HL-60/S4 treated with retinoic acid at 250 ng/mL for 4 days and 3 days (cell line): ENCODE measurements around the gene FXYD7.
"Not testable (repeated sequence)": the region's sequence is repeated elsewhere in the genome, so short reads cannot be mapped to it uniquely, and the experiment has no call there.

Experiments used
- in situ Hi-C: fragments of 300-500 bp; cut with MboI; formaldehyde crosslinking; loops from 2 replicates; pipeline ENCODE4 v1.7.0; 2022; ENCODE audit warnings: low sequenced_read_pairs

The FXYD7 gene

DNA sequence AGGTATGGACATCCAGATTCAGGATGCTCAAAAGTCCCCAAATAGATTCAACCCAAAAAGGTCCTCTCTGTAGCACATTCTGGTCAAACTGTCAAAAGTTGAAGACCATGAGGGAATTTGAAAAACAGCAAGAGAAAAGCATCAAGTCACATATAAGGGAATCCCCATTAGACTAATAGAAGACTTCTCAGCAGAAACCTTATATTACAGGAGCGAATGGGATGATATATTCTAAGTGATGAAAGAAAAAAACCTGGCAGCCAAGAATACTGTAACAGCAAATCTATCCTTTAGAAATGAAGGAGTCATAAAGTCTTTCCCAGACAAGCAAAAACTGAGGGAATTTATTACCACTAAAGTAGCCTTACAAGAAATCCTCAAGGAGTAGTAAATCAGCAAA, 41.2 kb downstream of the FXYD7 start:
- in situ Hi-C loops, result no loop called here

DNA sequence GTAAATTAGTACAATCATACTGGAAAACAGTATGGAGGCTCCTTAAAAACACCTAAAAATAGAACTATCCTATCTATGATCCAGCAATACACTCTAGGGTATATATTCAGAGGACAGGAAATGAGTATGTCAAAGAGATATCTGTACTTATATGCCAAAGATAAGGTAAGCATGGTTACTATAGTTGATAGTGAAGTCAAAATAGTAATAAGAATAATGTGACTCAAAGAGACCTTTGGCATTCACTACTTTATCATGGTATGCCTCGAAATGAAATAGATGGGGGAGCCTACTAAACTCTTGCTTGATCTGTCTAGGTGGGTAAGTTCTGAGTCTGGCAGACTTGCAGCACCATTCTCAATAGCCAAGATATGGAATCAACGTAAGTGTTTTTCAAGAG, 41.8 kb downstream of the FXYD7 start:
- in situ Hi-C loops, result no loop called here

DNA sequence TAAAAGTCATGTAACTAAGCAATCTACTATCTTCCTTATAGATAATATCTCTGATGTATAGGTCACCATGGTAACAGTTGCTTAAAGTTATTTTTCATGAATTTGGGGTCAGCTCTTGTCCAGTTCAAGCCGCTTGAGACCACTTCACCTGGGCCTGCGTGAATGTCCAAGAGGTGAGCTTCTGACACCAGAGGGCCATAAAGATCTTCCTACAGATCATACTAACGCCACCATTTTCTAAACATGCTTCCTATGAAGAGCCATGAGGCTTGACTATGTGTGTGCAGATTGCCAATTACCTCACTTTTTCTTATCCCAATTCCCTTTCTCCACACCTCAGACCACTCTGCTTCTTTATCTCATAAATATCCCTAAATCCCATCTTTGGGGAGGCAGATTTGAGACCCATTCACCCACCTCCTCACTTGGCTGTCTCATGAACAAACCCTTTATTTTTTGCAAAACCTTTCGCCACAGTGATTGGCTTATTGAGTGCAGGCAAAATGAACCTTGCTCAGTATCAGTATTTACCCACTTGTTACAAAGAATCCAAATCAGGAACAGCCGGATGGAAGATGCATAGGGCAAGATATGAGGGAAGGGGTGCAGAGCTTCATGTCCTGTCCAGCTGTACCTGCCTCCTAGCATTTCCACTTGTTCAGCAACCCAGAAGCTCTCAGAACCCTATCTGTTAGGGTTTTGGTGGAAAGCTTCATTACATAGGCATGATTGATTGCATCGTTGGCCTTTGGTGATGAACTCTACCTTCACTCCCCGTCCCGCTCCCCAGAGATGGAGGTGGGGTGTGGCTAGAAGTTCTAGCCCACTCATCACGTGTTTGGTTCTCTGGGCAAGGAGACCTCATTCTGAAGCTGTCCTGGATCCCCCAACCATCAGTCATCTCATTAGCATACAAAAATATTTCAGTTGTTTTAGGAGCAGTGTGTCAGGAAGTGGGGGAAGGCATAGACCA, 51.2 kb downstream of the FXYD7 start:
- in situ Hi-C loops, result no loop called here

DNA sequence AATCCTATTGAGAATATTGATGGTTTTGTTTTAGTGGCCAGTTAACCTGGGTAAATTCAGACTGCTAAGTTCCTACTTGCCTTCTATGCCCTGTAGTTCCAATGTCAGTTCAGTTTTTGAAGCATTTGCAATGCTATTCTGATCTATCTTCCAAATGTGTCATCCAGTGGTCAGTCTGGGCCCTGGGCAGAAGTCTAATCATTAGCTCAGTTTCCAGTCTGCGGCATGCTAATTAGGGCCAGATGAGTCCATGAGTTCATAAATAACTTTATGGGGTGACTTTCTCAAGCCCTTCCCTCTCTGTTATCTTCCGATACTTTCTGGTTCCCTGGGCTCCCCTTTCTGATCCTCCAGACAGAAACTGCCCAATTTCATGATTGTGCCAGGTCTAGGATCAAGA, 52.8 kb downstream of the FXYD7 start:
- in situ Hi-C loops, result no loop called here

DNA sequence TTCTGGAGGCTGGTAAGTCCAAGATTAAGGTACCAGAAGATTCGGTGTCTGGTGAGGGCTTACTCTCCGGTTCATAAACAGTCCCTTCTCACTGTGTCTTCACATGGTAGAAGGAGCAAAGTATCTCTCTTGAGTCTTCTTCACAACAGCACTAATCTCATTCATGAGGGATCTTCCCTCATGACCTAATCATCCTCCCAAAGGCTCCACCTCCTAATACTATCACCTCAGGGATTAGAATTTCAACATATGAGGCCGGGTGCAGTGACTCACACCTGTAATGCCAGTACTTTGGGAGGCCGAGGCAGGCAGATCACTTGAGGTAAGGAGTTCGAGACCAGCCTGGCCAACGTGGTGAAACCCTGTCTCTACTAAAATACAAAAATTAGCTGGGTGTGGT, 53.8 kb downstream of the FXYD7 start:
- in situ Hi-C loops, result not testable (repeated sequence)

DNA sequence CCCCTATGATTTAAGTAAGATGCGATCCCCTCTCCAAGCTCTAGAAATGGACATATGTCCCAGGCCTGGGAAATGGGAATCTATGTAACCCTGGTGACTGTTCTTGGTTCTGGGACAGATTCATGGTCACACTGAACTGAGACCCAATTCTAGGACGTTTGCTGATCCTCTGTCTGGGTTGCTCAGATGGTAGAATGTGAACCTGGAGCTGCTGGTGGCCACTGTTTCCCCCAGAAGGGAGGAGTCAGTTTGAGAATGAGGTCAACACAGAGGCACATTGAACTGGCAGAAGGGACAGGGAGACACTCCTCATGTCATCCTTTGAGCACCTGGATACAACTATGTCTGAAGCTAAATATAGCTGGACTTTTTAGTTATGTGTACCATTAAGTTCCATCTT, 56.4 kb downstream of the FXYD7 start:
- in situ Hi-C loops, result no loop called here

DNA sequence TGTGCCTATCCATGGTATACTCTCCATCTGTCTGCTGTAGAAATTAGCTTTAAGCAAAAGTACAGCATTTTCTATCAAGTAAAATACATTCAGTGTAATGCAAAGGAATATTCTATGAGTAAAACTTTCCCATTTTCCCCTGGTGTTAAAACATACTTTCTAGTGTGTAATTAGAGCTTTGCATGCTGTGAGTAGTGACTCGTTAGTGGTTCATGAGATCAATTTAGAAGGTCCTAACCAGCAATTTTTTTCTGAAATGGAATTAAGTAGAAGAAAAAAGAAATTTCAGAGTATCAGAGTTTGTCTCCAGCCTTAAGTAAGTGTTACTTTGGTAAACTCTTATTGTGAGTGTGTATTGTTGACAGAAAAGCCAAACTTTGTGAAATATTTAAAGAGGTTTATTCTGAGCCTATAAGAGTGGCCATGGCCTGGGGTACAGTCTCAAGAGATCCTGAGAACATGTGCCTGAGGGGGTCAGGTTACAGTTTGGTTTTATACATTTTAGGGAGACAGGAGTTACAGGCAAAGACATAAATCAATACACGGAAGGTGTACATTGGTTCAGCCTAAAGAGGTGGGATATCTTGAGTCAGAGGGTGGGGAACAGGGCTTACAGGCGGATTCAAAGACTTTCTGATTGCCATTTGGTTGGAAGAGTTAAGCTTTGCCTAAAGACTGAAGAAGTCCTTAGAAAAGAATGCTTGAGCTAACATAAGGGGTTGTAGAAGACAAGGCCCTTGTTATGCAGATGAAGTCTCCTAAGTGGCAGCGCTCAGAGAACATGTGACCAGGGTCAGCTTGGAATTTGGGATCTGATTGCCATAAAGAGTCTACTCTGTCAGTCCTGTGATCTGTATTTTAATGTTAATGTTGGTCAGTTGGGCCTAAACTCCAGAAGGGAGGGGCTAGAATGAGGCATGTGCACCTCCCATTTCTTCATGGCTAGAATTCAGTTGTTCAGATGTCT, 60.0 kb downstream of the FXYD7 start:
- in situ Hi-C loops, result no loop called here
